ENCODE measurements around the gene MMD. TPM values are rescaled to one million over a fixed set of nuclear protein-coding genes. Genes with fewer than 3 reads are reported as not detected.

MMD gene
- total RNA-seq, 1 experiment from 2014 or later: 40.8 TPM

- H3K9me3 Mint-ChIP-seq: peaks cover 6% of the 10 kb centered on the region
- peaks cover 33% of the 10 kb centered on the region for H3K4me1 Mint-ChIP-seq
- ChIA-PET CTCF (interaction anchor here (0.6 kb wide), 1 partner anchor 159 kb away, joined by 3 read pairs; no protein-coding TSS in a partner anchor), POLR2A (no interaction called here)
- peaks cover 2% of the 10 kb centered on the region; the same call in 1 of the 2 replicates for H3K36me3 Mint-ChIP-seq
- no peak overlapping the region for H3K4me3 Mint-ChIP-seq
- TF ChIP-seq AFF4 (CRISPR knock-in tag; IDR thresholded peaks at IDR 0.05; ENCODE audit: borderline replicate concordance): no peak
- no peak for TF ChIP-seq CTCF (IDR thresholded peaks at IDR 0.05)
- TF ChIP-seq TEAD1 (CRISPR knock-in tag; IDR thresholded peaks at IDR 0.05): no peak
- TF ChIP-seq IRF1 (CRISPR knock-in tag; IDR thresholded peaks at IDR 0.05): no peak
- no peak for TF ChIP-seq HMGXB4 (CRISPR knock-in tag; IDR thresholded peaks at IDR 0.05)
- TF ChIP-seq PREB (CRISPR knock-in tag; IDR thresholded peaks at IDR 0.05; ENCODE audit: borderline replicate concordance): no peak
- TF ChIP-seq PRRX2 (CRISPR knock-in tag; IDR thresholded peaks at IDR 0.05): no peak
- TF ChIP-seq ZNF219 (CRISPR knock-in tag; IDR thresholded peaks at IDR 0.05; ENCODE audit: borderline replicate concordance): no peak
- no peak for TF ChIP-seq SOX15 (CRISPR knock-in tag; IDR thresholded peaks at IDR 0.05)
- no peak for TF ChIP-seq ZNF423 (CRISPR knock-in tag; IDR thresholded peaks at IDR 0.05)
- TF ChIP-seq ZNF317 (CRISPR knock-in tag; IDR thresholded peaks at IDR 0.05; ENCODE audit: borderline replicate concordance, low read depth): no peak
- TF ChIP-seq ZNF512 (CRISPR knock-in tag; IDR thresholded peaks at IDR 0.05; ENCODE audit: borderline replicate concordance): no peak
- TF ChIP-seq CDX4 (CRISPR knock-in tag; IDR thresholded peaks at IDR 0.05; ENCODE audit: borderline replicate concordance): no peak
- no peak for TF ChIP-seq JUN (CRISPR knock-in tag; IDR thresholded peaks at IDR 0.05)
- TF ChIP-seq OVOL2 (CRISPR knock-in tag; IDR thresholded peaks at IDR 0.05; ENCODE audit: borderline replicate concordance): no peak
- TF ChIP-seq ATF1 (CRISPR knock-in tag; IDR thresholded peaks at IDR 0.05): no peak
- no peak for TF ChIP-seq ATF3 (CRISPR knock-in tag; conservative IDR thresholded peaks at IDR 0.05)
- TF ChIP-seq ZSCAN18 (CRISPR knock-in tag; IDR thresholded peaks at IDR 0.05): no peak
- TF ChIP-seq TCF7 (CRISPR knock-in tag; IDR thresholded peaks at IDR 0.05; ENCODE audit: low read depth): no peak
- TF ChIP-seq ERG (CRISPR knock-in tag; IDR thresholded peaks at IDR 0.05): no peak
- no peak for DNase-seq (ENCODE audit: low spot score)
- no peak overlapping the region for H3K27ac Mint-ChIP-seq
- no peak for ATAC-seq
- no peaks in the 10 kb centered on the region for H3K27me3 Mint-ChIP-seq (ENCODE audit: low read depth)
Observed at GRCh38 chr17:55442953-55443683, 21.5 kb upstream of the MMD start.
